Measurements from ENCODE around the gene DOCK8.

DNA sequence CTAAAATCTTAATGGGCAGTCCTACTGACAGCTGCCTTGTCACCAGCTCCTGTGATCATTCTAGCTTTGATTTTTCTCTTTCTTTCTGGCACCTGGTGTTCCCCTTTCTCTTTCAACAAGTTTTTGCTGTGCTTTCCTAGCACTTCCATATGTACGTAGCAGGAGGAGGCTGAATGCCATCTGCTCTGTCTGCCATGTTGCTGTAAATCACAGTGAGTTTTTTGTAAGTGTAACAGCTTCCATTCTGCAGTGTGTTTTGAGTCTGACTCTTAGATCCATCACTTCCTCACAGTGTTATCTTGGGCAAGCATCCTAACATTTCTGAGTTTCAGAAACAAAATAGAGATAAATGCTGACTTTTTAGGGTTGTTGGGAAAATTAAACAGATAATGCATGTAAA is 247.9 kb downstream of the DOCK8 start:
- TF ChIP-seq, protein P1, sequence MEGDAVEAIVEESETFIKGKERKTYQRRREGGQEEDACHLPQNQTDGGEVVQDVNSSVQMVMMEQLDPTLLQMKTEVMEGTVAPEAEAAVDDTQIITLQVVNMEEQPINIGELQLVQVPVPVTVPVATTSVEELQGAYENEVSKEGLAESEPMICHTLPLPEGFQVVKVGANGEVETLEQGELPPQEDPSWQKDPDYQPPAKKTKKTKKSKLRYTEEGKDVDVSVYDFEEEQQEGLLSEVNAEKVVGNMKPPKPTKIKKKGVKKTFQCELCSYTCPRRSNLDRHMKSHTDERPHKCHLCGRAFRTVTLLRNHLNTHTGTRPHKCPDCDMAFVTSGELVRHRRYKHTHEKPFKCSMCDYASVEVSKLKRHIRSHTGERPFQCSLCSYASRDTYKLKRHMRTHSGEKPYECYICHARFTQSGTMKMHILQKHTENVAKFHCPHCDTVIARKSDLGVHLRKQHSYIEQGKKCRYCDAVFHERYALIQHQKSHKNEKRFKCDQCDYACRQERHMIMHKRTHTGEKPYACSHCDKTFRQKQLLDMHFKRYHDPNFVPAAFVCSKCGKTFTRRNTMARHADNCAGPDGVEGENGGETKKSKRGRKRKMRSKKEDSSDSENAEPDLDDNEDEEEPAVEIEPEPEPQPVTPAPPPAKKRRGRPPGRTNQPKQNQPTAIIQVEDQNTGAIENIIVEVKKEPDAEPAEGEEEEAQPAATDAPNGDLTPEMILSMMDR (conservative IDR thresholded peaks at IDR 0.05) = no peak
- no peak for TF ChIP-seq EZH2 (IDR thresholded peaks at IDR 0.05; ENCODE audit: low read depth)

All from PC-9 (cell line).